Stromal cell of bone marrow (primary cell): ENCODE measurements around the gene LRRC42.

Experiments
- DNase-seq: peaks from one replicate; pipeline ENCODE4 v3.0.0-alpha.2; 2012; ENCODE audit warnings: low read depth

LRRC42 gene

DNA sequence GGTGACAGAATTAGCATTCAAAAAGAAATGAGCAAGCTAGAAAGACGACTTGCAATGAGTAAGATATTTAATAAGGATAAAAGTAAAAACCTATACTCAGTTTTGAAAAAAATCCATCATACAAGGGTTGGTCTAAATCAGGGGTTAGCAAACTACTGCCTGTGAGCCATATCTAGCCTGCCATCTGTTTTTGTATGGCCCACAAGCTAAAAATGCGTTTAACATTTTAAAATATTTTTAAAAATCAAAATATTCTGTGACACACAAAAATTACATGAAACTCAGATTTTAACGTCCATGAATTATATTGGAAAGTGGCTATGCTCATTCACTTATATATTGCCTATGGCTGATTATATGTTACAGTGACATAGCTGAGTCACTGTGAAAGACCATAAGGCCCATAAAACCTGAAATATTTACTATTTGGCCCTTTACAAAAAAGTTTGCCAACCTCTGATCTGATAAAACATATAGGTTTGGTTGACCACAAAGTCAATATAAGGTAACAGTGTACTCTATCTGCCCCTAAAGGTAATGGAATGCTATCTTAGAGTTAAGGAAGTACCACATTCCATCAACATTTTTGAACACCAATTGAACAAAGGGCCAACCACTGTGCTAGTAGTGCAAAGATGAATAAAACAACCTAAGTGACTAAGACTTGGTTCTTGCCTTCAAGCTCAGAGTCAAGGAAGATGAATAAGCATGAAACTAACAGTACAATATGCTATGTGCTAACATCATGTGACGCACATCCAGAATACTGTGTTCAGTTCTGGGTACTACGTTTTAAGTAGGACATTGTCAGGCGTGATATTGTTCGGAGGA, 3.8 kb upstream of the LRRC42 start:
- DNase-seq = no peak

DNA sequence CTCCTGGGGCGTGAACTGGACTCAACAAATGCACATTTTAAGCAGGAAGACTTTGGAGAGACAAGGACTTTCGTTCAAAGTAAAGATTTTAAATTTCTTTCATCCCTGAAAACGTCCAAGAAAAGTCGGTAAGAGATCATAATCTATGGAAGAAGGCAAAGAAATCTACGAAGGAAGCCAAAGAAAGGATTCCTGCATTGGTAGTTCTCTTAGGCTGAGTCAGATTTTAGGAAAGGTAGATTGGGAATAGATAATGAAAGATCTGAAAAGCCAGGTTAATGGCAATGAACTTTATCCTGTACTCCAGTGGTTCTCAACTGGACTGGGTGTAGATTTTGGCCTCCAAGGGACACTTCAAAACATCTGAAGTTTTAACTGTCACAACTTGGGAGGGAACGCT, 3.1 kb upstream of the LRRC42 start:
- DNase-seq = no peak

DNA sequence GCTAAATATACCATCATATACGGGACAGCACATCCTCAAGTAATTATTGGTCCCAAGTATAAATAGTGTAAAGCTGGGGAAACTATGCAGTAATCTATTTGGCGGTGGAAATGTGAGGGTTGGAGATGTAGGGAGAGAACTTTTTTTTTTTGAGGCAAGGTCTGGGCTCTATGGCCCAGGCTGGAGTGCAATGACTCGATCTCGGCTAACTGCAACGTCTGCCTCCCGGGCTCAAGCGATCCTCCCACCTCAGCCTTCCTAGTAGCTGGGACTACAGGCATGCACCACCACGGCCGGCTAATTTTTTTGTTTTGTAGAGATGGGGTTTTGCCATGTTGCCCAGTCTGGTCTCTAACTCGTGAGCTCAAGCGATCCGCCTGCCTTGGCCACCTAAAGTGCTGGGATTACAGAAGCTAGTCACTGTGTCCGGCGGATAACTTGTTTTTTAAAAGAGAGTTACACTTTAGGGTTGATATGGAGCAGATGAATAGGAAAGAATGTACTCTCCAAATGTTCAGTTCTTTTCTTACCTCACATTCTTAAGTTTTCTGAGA, 2.6 kb upstream of the LRRC42 start:
- no peak for DNase-seq

DNA sequence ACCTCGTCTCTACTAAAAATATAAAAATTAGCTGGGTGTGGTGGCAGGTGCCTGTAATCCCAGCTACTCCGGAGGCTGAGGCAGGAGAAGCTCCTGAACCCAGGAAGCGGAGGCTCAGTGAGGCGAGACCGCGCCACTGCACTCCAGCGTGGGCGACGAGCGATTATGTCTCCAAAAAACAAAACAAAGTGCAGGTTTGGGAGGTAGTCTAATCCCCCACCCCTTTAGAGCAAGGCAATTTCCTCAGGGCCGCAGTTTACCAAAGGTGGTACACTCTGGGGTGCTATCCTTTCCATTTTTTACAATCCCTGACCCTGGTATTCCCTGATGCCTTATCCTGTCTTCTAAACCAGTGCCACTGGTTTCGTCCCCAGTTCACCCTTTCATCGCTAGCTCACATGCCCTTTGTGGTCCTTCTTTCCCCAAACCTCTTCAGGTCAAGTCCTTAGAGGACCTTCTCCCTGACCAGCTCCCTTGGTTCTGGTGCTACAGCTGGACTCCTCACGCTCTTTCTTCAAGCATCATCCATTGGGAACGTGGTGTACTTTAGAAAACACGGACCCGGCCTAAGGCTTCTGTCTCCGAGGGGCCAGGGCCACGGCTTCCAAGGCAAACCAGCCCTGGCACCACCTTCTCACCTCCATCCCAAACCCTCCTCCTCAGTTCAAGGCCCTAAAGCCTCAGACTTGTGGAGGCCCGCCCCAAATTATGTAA, 1.5 kb upstream of the LRRC42 start:
- DNase-seq = no peak

DNA sequence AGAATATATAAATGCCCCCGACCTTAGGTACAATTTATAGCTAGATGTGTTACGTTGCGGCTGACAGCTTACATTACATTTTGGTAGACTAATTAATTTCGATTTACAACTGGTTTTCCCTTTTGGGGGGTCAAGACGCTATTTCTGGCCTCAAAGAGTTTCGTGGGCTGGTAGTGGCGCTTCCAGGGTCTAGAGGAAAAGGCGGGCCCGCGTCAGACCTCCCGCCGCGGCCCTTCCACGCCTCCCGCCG, 1.0 kb upstream of the LRRC42 start:
- no peak for DNase-seq

DNA sequence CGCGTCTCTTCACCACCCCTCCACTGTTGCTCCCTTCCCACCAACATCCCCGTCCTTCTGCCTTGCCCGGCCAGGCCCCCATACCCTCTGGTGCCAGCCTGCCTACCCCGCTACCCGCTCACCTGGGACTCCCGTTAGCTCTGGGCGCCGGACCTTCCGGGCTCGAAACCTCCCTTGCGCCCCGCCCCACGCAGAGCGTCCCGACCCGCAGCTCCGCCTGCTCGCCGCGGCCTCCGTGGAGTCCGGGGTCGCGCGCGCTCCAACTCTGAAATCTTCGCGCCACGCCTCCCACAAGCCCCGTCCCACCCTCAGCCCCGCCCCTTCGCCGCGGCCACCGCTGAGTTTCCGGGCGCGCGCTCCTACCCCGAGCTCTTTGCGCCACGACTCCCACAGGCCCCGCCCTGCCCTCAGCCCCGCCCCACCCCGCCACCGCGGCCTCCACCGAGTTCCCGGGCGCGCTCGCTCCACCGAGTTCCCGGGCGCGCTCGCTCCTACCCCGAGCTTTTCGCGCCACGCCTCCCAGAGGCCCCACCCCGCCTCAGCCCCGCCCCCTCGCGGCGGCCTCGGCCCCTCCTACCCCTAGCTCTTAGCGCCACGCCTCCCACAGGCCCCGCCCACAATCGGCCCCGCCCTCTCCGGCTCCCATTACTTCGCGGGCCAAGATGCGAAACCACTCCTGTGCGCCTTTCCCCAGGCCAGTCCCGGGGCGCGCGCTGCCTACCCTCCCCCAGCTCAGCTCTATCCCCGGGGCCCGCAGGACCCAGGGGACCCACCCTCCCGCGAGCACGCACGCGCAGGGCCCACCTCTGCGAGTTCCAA, 508 bp upstream of the LRRC42 start, which contains the start of gene IFT25:
IFT25 (minus strand) TSS at position 267 of the 819 bp plus-strand sequence. CDS start 5,617 bp downstream, outside the sequence.
- DNase-seq = peak; percentile 89

DNA sequence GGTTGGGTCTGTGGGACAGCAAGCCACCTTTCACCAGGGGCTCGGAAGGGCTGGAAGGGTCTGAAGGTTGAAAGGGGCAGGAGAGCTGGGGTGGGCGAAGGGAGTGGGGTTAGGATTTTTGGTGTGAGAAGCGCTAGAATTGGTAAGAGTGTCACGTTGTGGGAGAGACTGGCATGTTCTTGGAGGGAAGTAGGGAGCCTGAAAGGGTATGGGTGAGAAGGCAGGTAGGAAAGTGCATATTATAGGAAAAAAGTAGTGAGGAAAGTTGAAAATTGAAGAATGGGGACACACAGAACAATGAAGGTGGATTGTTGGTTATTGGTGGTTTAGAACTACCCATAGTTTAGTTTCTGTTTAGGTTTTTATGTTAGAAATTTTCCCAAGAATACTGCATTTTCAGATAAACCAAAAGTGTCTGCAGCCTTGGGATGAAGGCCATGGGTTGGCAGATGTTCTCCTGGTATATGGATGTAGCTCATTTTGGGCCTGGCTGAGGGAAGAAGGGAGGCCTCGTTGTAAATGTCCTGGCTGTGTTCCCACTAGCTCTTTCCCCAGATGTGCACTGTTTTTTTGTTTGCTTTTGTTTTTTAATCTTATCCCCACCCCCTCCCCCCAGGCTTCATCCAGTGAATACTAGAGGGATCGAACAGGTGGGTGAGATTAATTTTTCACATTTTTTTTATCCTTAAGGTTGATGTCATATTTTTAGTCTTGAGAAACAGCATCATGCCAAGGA, 1.2 kb downstream of the LRRC42 start:
- no peak for DNase-seq

DNA sequence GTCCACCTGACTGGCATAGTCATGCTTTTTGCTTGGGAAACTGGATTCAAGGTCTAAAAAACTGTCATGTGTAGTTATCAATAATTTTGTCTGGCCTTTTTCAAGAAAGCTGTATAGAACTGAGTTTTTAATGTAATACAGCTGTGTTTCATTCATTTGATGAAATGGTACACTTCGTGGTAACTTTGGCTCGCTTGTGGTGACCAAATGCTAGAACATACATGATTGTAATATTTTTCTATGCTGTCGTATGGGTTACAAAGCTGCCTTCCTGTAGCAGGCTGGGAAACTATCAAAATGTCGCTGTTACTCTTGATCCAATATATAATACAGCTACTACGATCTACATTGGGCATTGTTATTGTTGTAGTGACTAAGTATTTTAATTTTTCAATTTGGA, 2.1 kb downstream of the LRRC42 start:
- DNase-seq = no peak

DNA sequence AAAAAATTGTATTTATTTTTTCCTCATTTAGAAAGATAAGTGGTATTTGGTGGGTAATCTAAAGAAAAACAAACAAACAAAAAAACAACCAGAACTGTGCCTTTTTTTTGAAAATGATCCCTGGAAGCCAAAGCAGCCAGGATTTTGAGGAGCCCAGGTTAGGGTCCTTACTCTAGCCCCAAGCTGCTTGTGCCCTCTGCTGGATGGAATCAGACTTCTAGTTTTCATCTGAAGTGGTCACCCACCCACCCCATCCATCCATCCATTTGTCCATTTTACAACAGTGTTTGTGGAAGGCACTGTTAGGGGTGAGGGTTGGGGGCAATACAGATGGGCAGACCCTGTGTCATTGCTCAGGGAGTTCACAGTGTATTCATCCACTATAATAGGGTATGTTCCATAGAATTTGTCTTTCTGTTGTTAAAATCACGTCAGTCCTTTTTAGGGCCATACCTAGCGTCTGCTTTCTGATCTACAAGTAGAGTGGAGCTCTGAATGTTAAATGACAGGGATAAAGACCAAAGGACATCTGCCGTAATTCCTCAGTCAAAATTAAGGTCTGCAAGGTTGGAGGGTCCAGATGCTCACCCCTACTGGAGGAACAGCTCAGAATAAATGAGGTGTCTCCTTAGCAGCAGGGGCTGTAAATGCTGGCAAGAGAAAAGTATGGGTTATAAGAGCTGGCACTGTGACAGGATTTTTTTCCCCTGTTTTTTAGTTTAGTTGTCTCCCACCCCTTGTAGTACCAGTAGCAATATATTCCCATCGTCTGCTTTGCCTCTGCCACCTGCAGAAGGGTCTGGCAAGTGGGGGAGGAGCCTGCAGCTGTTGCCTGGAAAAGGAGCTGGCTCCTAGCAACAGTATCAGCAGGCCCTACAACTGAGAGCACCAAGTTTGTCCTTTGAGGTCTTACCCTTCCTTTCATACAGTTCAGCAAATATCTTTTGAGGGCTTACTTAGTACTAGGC, 3.2 kb downstream of the LRRC42 start:
- no peak for DNase-seq

DNA sequence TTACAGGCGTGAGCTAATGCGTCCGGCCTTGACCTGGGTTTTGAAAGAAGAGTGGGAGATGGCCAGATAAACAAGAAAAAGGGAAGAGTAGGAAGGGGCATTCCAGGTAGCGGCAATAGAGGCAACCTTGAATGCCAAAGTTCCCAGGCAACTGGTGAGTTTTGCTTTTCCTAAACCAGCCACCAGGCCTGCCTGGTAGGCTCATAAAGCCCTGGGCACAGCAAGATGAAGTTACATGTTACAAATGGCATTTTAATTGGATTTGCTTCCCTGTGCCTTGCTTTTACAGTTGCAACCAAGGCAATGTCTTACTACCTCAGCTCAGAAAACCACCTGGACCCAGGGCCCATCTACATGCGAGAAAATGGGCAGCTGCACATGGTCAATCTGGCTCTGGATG, 5.5 kb downstream of the LRRC42 start:
- DNase-seq = no peak

DNA sequence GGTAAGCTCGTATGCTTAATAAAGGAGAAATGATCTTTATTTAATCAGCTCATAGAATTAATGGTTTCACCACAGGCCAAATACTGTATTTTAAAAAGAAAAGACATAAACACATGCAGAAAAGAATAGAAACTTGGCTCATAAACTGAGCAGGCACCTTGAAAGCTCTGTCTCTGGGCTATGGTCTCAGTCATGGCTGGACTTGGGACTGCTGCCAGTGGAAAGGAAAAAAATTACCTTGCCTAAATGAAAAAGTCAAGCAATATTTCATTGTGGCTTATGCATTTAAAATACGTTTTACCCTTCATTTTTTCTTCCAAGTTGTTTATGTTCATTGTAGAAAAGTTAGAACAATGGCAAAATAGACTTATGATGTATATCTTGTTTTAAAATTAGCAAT, 8.0 kb downstream of the LRRC42 start:
- DNase-seq = no peak

DNA sequence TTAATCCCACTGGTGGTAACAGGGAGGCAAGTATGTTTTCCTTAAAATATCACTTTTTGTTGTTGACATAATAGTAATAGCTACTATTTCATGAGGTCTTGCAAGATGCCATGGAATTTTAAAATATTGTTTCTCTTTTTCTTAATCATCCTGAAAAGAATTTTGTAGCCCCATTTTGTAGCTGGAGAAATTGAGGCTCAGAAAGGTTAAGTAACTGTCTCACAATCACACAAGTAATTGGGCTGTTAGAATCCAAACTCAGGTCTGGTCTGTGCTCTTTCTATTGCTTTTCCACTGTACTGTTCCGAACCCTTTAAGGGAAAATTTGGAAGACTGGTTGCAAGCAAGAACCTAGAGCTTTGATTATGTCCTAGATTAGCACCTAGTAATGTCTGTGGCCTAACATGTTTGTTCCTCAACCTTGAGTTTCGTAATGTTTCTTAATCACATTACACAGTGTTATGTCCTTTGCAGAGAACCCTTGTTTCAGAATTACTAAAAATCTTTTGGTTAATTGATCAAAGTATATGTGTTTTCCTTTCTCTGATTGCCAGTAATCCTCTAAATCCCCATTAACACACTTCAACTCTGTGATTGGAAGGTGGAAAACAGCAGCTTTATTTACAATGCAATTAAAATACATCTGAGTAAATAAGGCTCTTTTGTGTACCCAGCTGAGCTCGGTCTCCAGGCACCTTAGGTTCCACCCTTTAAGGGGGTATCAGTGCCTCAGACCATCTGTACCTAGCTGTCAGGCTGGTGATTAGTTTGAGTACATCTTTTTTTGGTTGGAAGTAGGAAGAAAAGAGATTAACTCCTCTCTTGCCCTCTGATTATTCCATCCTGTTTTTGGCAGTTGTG, 10.4 kb downstream of the LRRC42 start:
- no peak for DNase-seq

DNA sequence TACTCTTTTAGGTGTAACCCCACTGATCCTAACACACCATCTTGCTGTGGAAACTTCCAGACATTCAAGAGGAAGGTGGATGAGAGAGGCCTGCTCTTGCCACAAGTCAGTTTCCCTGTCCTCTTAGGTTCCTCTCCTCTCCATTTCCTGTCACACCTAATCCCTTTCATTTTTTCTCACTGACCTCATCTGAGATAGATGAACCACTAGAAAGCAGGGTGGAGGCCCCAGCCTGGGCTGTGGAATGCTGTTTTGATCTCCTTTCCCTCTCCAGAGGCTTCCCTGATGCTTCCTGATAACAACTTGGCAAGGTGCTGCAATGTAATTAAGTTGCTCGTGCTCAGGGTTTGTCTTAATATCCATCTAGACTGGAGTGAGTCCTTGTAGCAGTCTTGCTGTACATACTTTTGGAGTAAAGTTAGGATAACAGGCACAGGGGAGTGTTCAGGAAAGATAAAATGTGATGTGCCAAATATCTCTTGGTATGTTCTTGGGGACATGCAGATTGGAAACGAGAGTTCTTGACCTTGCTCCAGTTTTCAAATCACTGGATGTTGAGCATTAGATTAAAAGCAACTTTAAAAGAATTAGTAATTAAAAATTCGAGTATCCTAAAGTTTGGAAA, 11.2 kb downstream of the LRRC42 start:
- no peak for DNase-seq

DNA sequence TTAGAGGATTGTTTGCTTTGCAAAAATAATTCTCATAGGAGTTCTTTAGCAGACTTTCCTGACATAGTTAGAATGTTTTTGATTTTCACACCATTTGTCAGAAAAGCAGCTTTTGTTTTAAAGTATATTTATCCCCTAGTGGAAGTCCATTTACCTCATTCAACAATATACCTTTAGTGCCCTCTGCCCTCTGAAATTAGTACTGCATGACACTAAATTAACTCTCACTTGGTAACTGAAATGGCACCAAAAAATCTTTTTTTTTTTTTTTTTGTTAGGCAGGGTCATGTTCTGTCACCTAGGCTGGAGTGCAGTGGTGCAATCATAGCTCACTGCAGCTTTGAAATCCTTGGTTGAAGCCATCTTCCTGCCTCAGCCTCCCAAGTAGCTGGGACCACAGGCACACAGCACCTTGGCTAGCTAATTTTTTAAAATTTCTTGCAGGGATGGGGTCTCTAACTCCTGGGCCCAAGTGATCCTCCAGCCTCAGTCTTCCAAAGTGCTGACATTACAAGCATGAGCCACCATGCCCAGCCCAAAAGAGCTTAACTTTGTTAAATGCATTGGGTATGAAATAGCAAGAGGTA, 13.6 kb downstream of the LRRC42 start:
- DNase-seq = no peak

DNA sequence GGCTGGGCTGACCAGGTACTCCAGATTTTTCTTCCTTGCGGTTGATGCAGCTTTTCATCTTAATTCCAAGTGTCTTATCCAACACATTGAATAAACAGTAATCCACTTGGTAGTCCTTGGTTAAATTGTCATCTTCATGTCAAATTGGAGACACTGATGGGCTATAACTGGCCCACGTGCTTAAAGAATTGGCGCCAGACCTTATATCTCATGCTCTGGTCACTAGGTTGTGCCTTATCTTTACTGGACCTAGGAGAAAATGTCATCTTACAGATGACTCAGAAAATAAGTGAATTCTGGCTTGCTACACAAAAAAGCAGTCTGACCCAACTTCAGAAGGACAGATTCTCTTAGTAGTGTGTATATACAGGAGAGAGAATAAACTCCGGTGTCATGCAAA, 16.2 kb downstream of the LRRC42 start:
- no peak for DNase-seq

DNA sequence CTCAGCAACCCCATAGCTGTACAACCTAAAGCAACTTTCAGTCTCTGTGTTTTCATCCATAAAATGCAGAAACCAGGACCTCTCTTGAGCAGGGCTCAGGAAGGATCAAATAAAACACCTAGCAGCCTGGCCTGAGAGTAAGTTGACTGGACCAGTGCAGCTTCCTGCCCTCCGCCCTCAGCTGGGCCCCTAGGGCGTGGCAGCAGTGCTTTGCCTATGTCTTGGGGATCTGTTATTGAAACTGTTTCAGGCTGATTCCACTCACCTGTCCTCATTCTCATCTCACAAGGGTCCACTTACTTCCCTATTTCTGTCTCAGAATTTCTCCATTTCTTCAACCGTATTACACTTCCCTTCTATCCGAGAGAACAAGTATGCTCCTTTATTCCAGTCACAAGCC, 17.3 kb downstream of the LRRC42 start:
- no peak for DNase-seq

DNA sequence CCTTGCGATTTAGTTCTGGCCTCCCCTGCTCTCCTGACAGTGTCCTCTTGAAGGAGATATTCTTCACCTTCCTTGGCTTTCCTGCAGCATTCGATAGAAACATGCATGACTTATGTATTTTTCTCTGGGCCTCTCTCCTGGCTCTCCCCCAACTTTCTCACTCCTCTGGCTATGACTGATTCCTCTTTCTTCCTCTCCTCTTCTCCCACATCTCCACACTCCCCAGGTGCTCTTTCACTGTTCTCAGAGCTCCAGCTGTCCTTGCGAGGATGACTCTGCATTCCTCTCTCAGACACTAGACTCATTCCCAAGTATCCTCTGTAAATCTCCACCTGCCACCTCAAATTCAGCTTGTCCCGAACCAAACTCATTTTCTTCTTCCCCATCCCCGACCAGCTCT, 18.0 kb downstream of the LRRC42 start:
- no peak for DNase-seq

DNA sequence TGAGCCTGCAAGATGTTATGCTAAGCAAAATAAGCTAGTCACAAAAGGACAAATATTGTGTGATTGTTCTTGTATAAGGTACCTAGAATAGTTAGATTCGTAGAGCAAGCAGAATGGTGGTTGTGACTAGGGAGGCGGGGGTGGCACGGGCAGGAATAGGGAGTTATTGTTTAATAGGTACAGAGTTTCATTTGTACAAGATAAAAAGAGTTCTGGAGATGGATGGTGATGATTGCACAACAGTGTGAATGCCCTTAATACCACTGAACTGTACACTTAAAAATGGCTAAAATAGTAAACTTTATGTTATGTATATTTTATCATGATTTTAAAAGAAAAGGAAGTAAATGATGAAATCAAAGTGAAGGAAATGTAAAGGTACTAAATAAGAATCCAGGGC, 20.6 kb downstream of the LRRC42 start:
- no peak for DNase-seq
